CD14-positive monocyte (primary cell): ENCODE results near the gene FNDC11. TPM values are rescaled to one million over a fixed set of nuclear protein-coding genes. Genes with fewer than 3 reads are reported as not detected.

Source experiments
- DNase-seq, 3 donors: peaks; one replicate each; pipeline ENCODE4 v3.0.0-alpha.2; 2011 to 2022
- H2AFZ ChIP-seq: 2 replicates; pipeline ENCODE4 v1.6.0; 2012; ENCODE audit warnings: mild to moderate bottlenecking, low read depth, low read length, inconsistent platforms; ENCODE audit not compliant: insufficient read depth, poor library complexity, severe bottlenecking
- H3K27ac ChIP-seq, 2 donors: 1 replicate in 1 of 2; 2 replicates in 1 of 2; pipeline ENCODE4 v1.5.1; 2012 to 2013; ENCODE audit warnings: low read length in 2 of 2, control low read depth in 1 of 2, inconsistent platforms in 1 of 2, low read depth in 1 of 2, mild to moderate bottlenecking in 1 of 2
- H3K27me3 ChIP-seq, 2 donors: one replicate each; pipeline versions ENCODE4 v1.6.0 to v1.6.1; 2011 to 2013; ENCODE audit warnings: low read length in 2 of 2; ENCODE audit not compliant: control insufficient read depth in 2 of 2, insufficient read depth in 2 of 2
- H3K36me3 ChIP-seq, 2 donors: replicated peaks in 1 of 2; 1 replicate in 1 of 2; 2 replicates in 1 of 2; pipeline versions ENCODE4 v1.5.1 to v1.6.1; 2012 to 2013; ENCODE audit warnings: low read length in 2 of 2, control low read depth in 1 of 2, inconsistent platforms in 1 of 2, mild to moderate bottlenecking in 1 of 2; ENCODE audit not compliant: insufficient read depth in 2 of 2, control insufficient read depth in 1 of 2
- H3K4me1 ChIP-seq, 2 donors: 1 replicate in 1 of 2; 2 replicates in 1 of 2; pipeline versions ENCODE4 v1.5.1 to v1.6.1; 2012 to 2013; ENCODE audit warnings: low read length in 2 of 2, control low read depth in 1 of 2, inconsistent platforms in 1 of 2, mild to moderate bottlenecking in 1 of 2, moderate library complexity in 1 of 2; ENCODE audit not compliant: insufficient read depth in 2 of 2, control insufficient read depth in 1 of 2
- H3K4me2 ChIP-seq: replicated peaks from 2 replicates; pipeline ENCODE3; 2012; ENCODE audit warnings: low read length, moderate library complexity, mild to moderate bottlenecking; ENCODE audit not compliant: poor library complexity, severe bottlenecking; ENCODE audit errors: extremely low read depth
- H3K4me3 ChIP-seq, 3 experiments: fragments of 200-600 bp in 1 of 3; sonication (generic) in 1 of 3; replicated peaks in 1 of 3; 1 replicate in 2 of 3; 2 replicates in 1 of 3; pipeline ENCODE4 v1.5.1; 2011 to 2013; ENCODE audit warnings: low read length in 3 of 3, mild to moderate bottlenecking in 3 of 3, control low read depth in 2 of 3, low read depth in 2 of 3, inconsistent platforms in 1 of 3, moderate library complexity in 1 of 3
- H3K79me2 ChIP-seq: 2 replicates; pipeline ENCODE4 v1.6.0; 2012; ENCODE audit warnings: mild to moderate bottlenecking, control low read depth, inconsistent platforms, low read length, moderate library complexity; ENCODE audit not compliant: insufficient read depth
- H3K9ac ChIP-seq: 2 replicates; pipeline ENCODE4 v1.6.0; 2017; ENCODE audit warnings: low read length, mild to moderate bottlenecking; ENCODE audit not compliant: insufficient read depth, poor library complexity, severe bottlenecking
- H3K9me3 ChIP-seq, 2 donors: replicated peaks in 1 of 2; 1 replicate in 1 of 2; 2 replicates in 1 of 2; pipeline versions ENCODE4 v1.5.1 to v1.6.1; 2012 to 2013; ENCODE audit warnings: low read length in 2 of 2, control low read depth in 1 of 2; ENCODE audit not compliant: control insufficient read depth in 1 of 2, insufficient read depth in 1 of 2
- H4K20me1 ChIP-seq: 2 replicates; pipeline ENCODE4 v1.6.0; 2012; ENCODE audit warnings: mild to moderate bottlenecking, low read length, control low read depth, moderate library complexity; ENCODE audit not compliant: insufficient read depth
- H3K27ac Mint-ChIP-seq, 7 donors: one replicate each; pipeline ENCODE4 v1.8.0; 2020; ENCODE audit warnings: mild to moderate bottlenecking in 7 of 7, mixed read lengths in 7 of 7, moderate library complexity in 6 of 7, inconsistent platforms in 2 of 7
- H3K27me3 Mint-ChIP-seq, 3 donors: one replicate each; pipeline ENCODE4 v1.8.0; 2021 to 2022; ENCODE audit warnings: low read depth in 3 of 3, mild to moderate bottlenecking in 3 of 3, mixed read lengths in 3 of 3, moderate library complexity in 3 of 3, inconsistent platforms in 1 of 3
- H3K36me3 Mint-ChIP-seq, 2 donors: one replicate each; pipeline ENCODE4 v1.8.0; 2020; ENCODE audit warnings: mixed read lengths in 2 of 2, inconsistent platforms in 1 of 2, mild to moderate bottlenecking in 1 of 2
- H3K4me1 Mint-ChIP-seq: one replicate; pipeline ENCODE4 v1.8.0; 2020; ENCODE audit warnings: mild to moderate bottlenecking, mixed read lengths
- H3K4me3 Mint-ChIP-seq, 2 donors: one replicate each; pipeline ENCODE4 v1.8.0; 2020; ENCODE audit warnings: mild to moderate bottlenecking in 2 of 2, mixed read lengths in 2 of 2, moderate library complexity in 1 of 2
- H3K9me3 Mint-ChIP-seq, 7 donors: one replicate each; pipeline ENCODE4 v1.8.0; 2020 to 2022; ENCODE audit warnings: mixed read lengths in 7 of 7, mild to moderate bottlenecking in 6 of 7, moderate library complexity in 6 of 7, inconsistent platforms in 2 of 7
- WGBS: methylation state at CpG from one replicate; pipeline ENCODE4 v1.1.5; 2013; ENCODE audit warnings: missing lambda C conversion rate; ENCODE audit not compliant: insufficient coverage; 5-methylcytosine and 5-hydroxymethylcytosine counted together
- intact Hi-C, 2 donors: fragments of 100-400 bp; cut with micrococcal nuclease; formaldehyde crosslinking; loops; one replicate each; pipeline versions ENCODE4 v1.15.0 to v1.15.1; 2023
- polyA plus RNA-seq, 3 donors: library from polyadenylated mRNA; depleted of rRNA in 1 of 3; unstranded in 2 of 3; stranded (reverse) in 1 of 3; fragments of 300-500 nt in 2 of 3; fragments of >200 nt in 1 of 3; fragmentation: Illumina TruSeq in 2 of 3; gene quantifications; 1 replicate in 2 of 3; 2 replicates in 1 of 3; pipeline ENCODE4 v1.2.3, GENCODE V29; 2012 to 2021
- TF ChIP-seq, protein P1 (sequence below): fragments of 200-600 bp; IDR thresholded peaks from one replicate; pipeline ENCODE4 v1.8.0; 2022; ENCODE audit warnings: antibody characterized with exemption, mild to moderate bottlenecking

Gene FNDC11
- polyA plus RNA-seq, 3 donors: 0.23 TPM; not detected in 2

DNA sequence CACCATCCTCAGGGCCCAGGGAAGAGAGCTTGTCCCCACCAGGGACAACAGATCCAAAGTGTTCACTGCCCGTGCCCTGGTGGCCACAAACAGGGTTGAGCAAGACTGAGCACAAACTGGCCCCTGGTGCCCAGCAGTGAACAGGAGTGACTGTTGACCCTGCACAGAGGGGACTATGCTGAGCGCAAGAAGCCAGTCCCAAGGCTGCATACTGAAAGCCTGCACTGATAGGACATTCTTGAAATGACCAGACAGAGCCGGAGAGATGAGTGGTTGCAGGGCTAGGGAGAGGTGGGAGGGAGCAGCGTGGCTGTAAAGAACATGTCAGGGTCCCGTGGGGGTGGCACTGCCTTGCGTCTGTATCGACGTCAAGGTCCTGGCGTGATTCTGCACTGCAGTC, 2.9 kb upstream of the FNDC11 start:
- no peaks in the 10 kb centered on the region for H3K79me2 ChIP-seq
- H3K9ac ChIP-seq: no peak overlapping the region
- Mint-ChIP-seq H3K4me3 (peak overlapping the region in 1 of 2 donors; percentile 7), H3K4me1 (peaks cover 10% of the 10 kb centered on the region), H3K27ac (no peak overlapping the region), H3K27me3 (peaks cover 52 to 95% (median 69%) of the 10 kb centered on the region in 3 donors), H3K36me3 (no peaks in the 10 kb centered on the region), H3K9me3 (peaks cover 2 to 11% (median 6%) of the 10 kb centered on the region in 7 donors)
- H3K36me3 ChIP-seq: no peaks in the 10 kb centered on the region
- H3K4me3 ChIP-seq: no peak overlapping the region
- peaks cover 2 to 69% of the 10 kb centered on the region in 2 donors for H3K27me3 ChIP-seq
- intact Hi-C loops: no loop called here
- no peak overlapping the region for H3K4me2 ChIP-seq
- peaks cover 16% of the 10 kb centered on the region for H4K20me1 ChIP-seq
- H2AFZ ChIP-seq: no peak overlapping the region
- 92% methylated on average over 9 of the region's 9 CpGs for WGBS
- peaks cover 0 to 7% of the 10 kb centered on the region in 2 donors for H3K9me3 ChIP-seq
- no peak overlapping the region for H3K27ac ChIP-seq
- no peak for DNase-seq
- peaks cover 15 to 22% of the 10 kb centered on the region in 2 donors for H3K4me1 ChIP-seq
- TF ChIP-seq, protein P1, sequence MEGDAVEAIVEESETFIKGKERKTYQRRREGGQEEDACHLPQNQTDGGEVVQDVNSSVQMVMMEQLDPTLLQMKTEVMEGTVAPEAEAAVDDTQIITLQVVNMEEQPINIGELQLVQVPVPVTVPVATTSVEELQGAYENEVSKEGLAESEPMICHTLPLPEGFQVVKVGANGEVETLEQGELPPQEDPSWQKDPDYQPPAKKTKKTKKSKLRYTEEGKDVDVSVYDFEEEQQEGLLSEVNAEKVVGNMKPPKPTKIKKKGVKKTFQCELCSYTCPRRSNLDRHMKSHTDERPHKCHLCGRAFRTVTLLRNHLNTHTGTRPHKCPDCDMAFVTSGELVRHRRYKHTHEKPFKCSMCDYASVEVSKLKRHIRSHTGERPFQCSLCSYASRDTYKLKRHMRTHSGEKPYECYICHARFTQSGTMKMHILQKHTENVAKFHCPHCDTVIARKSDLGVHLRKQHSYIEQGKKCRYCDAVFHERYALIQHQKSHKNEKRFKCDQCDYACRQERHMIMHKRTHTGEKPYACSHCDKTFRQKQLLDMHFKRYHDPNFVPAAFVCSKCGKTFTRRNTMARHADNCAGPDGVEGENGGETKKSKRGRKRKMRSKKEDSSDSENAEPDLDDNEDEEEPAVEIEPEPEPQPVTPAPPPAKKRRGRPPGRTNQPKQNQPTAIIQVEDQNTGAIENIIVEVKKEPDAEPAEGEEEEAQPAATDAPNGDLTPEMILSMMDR: no peak

DNA sequence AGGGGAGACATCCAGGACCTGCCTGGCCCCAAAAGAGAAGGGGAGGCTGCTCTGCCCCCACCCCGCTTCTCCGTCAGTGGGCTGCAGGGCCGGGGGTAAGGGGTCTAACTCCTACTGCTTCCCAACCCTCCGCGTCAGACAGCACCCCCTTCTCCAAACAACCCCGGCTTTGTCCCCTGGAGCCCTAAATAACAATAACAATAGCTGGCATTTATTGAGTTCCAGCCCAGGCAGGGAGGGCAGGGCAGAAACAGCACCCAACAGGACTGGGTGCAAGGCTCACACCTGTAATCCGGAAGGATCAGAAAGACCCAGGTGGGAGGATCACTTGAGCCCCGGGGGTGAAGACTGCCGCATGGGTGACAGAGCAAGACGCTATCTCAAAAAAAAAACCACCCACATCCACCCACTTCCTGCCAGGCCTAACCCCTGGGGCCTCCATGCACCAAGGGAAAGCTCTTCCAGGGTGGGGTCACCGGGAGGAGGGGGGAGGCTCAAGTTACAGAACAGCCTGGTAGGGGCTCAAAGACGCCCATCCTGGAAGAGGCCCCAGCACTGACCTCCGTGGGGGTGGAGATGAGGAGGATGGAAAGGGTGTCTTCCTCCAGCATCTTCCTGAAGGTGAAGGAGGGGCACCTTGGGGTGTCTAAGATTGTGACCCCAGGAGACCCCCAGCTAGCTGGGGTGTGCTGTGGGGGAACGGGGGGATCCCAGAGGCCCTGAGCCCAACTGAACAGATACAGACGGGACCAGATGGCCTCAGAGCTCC, 1.3 kb upstream of the FNDC11 start:
- Histone ChIP-seq H3K4me2 (peak overlapping the region; percentile 81), H2AFZ (no peak overlapping the region), H3K4me3 (no peak overlapping the region), H4K20me1 (peaks cover 25% of the 10 kb centered on the region), H3K79me2 (no peaks in the 10 kb centered on the region), H3K9ac (no peak overlapping the region), H3K9me3 (peaks cover 0 to 7% of the 10 kb centered on the region in 2 donors), H3K27me3 (peaks cover 2 to 68% of the 10 kb centered on the region in 2 donors), H3K4me1 (peaks cover 15 to 22% of the 10 kb centered on the region in 2 donors), H3K27ac (no peak overlapping the region), H3K36me3 (no peaks in the 10 kb centered on the region)
- no peak for DNase-seq
- 35% methylated on average over 6 of the region's 15 CpGs for WGBS
- H3K36me3 Mint-ChIP-seq: peaks cover 0 to 2% of the 10 kb centered on the region in 2 donors
- H3K9me3 Mint-ChIP-seq: peaks cover 2 to 11% (median 6%) of the 10 kb centered on the region in 7 donors
- TF ChIP-seq, protein P1: no peak
- intact Hi-C loops: no loop called here
- peaks cover 10% of the 10 kb centered on the region for H3K4me1 Mint-ChIP-seq
- peaks cover 53 to 93% (median 73%) of the 10 kb centered on the region in 3 donors for H3K27me3 Mint-ChIP-seq
- peak overlapping the region in 3 of 7 donors; percentile 11 to 78 (median 32) for H3K27ac Mint-ChIP-seq
- H3K4me3 Mint-ChIP-seq: peak overlapping the region in 1 of 2 donors; percentile 55
